Measurements from ENCODE around the gene NR2F2. TPM values are rescaled to one million over a fixed set of nuclear protein-coding genes. Genes with fewer than 3 reads are reported as not detected.
"Not testable (repeated sequence)": the region's sequence is repeated elsewhere in the genome, so short reads cannot be mapped to it uniquely, and the experiment has no call there.

The NR2F2 gene
- total RNA-seq, 1 experiment from 2014 or later: 18.7 TPM

GRCh38 chr15:96367311-96368200, 37.1 kb downstream of the NR2F2 start:
- no peak for DNase-seq (ENCODE audit: low read depth)

GRCh38 chr15:96369351-96369750, 38.9 kb downstream of the NR2F2 start:
- no peak for DNase-seq (ENCODE audit: low read depth)

GRCh38 chr15:96369825-96370621, 39.5 kb downstream of the NR2F2 start:
- no peak for DNase-seq (ENCODE audit: low read depth)

GRCh38 chr15:96372554-96372953, 42.1 kb downstream of the NR2F2 start:
- DNase-seq (ENCODE audit: low read depth): no peak

- DNase-seq (ENCODE audit: low read depth): peak; percentile 51
These were observed 44.0 kb downstream of the NR2F2 start for GRCh38 chr15:96374499-96374898.

GRCh38 chr15:96379592-96379991, 49.1 kb downstream of the NR2F2 start:
- not testable (repeated sequence) for DNase-seq (ENCODE audit: low read depth)

- no peak for DNase-seq (ENCODE audit: low read depth)
These were observed 51.0 kb downstream of the NR2F2 start for GRCh38 chr15:96381463-96381862.

- DNase-seq (ENCODE audit: low read depth): no peak
These were observed 54.7 kb downstream of the NR2F2 start for GRCh38 chr15:96385195-96385594.

GRCh38 chr15:96388673-96389072, 58.2 kb downstream of the NR2F2 start:
- DNase-seq (ENCODE audit: low read depth): no peak
